Measurements from ENCODE around the gene CSTPP1.

The CSTPP1 gene

DNA sequence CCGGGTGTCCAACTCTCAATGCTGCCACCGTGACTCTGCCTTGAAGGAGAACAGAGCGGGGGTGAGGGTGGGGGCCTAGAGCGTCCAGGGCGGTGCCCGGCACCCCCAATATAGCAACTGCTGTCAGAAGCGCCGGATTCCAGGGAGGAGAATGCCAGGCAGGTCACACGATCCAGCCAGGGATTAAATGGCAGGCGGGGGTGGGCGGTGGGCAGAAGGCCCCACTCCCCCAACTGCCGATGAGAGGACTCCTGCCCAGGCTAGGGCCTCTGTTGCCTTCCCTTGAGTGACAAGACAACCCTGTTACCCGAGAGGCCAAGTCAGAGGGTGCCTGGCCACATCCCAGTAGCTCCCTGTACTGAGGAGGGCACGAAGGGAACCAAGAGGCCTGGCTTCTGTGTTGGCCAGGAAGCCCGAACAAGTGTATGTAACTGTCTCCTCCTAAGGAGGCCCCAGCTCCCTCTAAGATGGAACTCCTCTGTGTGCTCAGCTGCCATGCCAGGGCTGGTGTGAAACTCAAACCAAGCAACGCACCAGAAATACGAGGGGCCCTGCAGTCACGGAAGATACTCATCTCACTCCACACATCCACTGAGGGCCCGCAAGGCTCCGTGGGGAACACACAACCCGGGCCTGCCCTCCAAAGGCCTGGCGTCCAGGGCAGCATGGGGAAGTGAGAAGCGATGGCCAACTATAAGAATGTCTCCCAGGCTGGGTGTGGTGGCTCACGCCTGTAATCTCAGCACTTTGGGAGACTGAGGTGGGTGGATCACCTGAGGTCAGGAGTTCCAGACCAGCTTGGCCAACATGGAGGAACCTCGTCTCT is 246.7 kb downstream of the CSTPP1 start:
- no peak for DNase-seq
- H3K4me1 ChIP-seq (ENCODE audit: control extremely low read depth in 1 of 4, control insufficient read depth in 4 of 4, insufficient read depth in 4 of 4, low read length in 3 of 4), result peaks cover 0 to 28% (median 23%) of the 10 kb centered on the region in 4 experiments
- ChIA-PET POLR2A (no interaction called here), CTCF (interaction anchor here (0.9 to 1.4 kb wide), 2 partner anchors 32 to 53 kb away, joined by 3 read pairs; no protein-coding TSS in a partner anchor)
- H3K9me3 ChIP-seq (ENCODE audit: control extremely low read depth in 1 of 5, control insufficient read depth in 4 of 5, insufficient read depth in 2 of 5, low read depth in 1 of 5, low read length in 4 of 5), result no peaks in the 10 kb centered on the region
- no peaks in the 10 kb centered on the region for H3K36me3 ChIP-seq (ENCODE audit: control insufficient read depth in 4 of 4, insufficient read depth in 4 of 4, low read length in 3 of 4)
- 97% methylated on average over 25 of the region's 25 CpGs for WGBS (ENCODE audit: insufficient coverage)
- no peak overlapping the region for H3K4me3 ChIP-seq (ENCODE audit: control insufficient read depth in 1 of 7, extremely low read depth in 1 of 7, insufficient read depth in 4 of 7, low read depth in 2 of 7, low read length in 6 of 7)
- peaks cover 0 to 39% (median 10%) of the 10 kb centered on the region in 5 experiments for H3K27me3 ChIP-seq (replicated peaks in 2 of 5; ENCODE audit: control insufficient read depth in 4 of 5, insufficient read depth in 5 of 5, low read length in 4 of 5)
- no peak overlapping the region for H3K27ac ChIP-seq (ENCODE audit: insufficient read depth in 1 of 2, low read depth in 1 of 2, low read length in 2 of 2, poor library complexity in 1 of 2, severe bottlenecking in 2 of 2)

DNA sequence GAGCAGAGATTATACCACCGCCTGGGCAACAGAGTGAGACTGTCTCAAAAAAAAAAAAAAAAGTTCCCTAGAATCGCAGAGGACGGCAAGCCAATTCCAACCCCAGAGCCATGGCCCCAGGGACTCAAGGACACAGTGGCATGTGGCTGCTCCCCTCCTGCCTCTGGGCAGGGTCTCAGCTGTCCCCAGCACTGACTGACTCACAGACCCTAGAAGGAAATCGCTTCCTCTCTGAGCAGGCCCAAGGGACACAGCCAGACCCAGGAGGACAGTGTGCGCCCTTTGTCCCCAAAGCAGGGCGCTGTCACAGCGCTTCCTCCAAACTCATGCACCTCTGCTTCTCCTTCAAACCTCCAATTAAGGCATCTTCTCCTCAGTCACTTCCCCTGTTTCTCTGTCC is 247.4 kb downstream of the CSTPP1 start:
- DNase-seq, result no peak
- Histone ChIP-seq H3K27me3 (replicated peaks in 2 of 5; ENCODE audit: control insufficient read depth in 4 of 5, insufficient read depth in 5 of 5, low read length in 4 of 5) (peaks cover 0 to 43% (median 11%) of the 10 kb centered on the region in 5 experiments), H3K4me1 (ENCODE audit: control extremely low read depth in 1 of 4, control insufficient read depth in 4 of 4, insufficient read depth in 4 of 4, low read length in 3 of 4) (peaks cover 0 to 27% (median 22%) of the 10 kb centered on the region in 4 experiments), H3K9me3 (ENCODE audit: control extremely low read depth in 1 of 5, control insufficient read depth in 4 of 5, insufficient read depth in 2 of 5, low read depth in 1 of 5, low read length in 4 of 5) (no peaks in the 10 kb centered on the region), H3K4me3 (ENCODE audit: control insufficient read depth in 1 of 7, extremely low read depth in 1 of 7, insufficient read depth in 4 of 7, low read depth in 2 of 7, low read length in 6 of 7) (no peak overlapping the region), H3K27ac (ENCODE audit: insufficient read depth in 1 of 2, low read depth in 1 of 2, low read length in 2 of 2, poor library complexity in 1 of 2, severe bottlenecking in 2 of 2) (no peak overlapping the region), H3K36me3 (ENCODE audit: control insufficient read depth in 4 of 4, insufficient read depth in 4 of 4, low read length in 3 of 4) (no peaks in the 10 kb centered on the region)
- 96% methylated on average over 6 of the region's 7 CpGs for WGBS (ENCODE audit: insufficient coverage)
- CTCF ChIA-PET, result interaction anchor here (1.1 to 1.5 kb wide), 2 partner anchors 76 to 87 kb away, joined by 3 to 4 read pairs; no protein-coding TSS in a partner anchor
- POLR2A ChIA-PET, result no interaction called here

DNA sequence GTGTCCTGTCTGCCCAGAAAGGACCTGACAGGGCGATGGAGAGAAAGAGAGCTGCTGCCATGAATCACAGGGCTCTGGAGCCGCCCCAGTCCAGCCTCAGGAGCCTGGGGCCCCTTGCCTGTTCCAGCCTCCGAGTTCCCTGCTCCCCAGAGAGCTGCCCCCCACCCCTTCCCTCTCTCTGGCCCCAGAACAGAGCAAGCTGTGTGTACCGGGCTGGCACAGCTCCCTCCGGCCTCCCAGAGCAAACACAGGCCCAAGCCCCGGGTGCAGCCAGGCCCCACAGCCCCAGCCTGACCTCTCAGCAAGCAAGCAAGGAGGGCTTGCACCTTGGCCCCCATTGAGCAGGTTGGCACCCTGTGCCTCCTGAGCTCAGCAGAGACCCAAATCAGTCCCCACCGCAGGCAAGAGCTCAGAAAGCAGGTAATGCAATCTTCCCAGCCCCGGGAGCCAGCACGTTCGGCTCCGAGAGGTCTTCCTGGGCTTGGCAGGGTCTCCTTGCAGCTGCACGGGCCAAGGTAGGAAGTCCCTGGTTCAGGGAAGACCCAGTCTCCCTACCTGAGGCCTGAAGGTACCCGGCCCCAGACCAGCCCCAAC is 248.2 kb downstream of the CSTPP1 start:
- ChIA-PET CTCF (interaction anchor here (0.8 to 1.8 kb wide), 8 partner anchors 12 to 86 kb away, joined by 3 to 5 read pairs (median 3); partner anchors contain the start of gene ACP2), POLR2A (interaction anchor here (0.6 kb wide), 1 partner anchor 73 kb away, joined by 3 read pairs; the partner anchor contains the start of gene NR1H3)
- H3K27me3 ChIP-seq (replicated peaks in 2 of 5; ENCODE audit: control insufficient read depth in 4 of 5, insufficient read depth in 5 of 5, low read length in 4 of 5), result peaks cover 0 to 50% (median 15%) of the 10 kb centered on the region in 5 experiments
- no peak overlapping the region for H3K4me3 ChIP-seq (ENCODE audit: control insufficient read depth in 1 of 7, extremely low read depth in 1 of 7, insufficient read depth in 4 of 7, low read depth in 2 of 7, low read length in 6 of 7)
- 92% methylated on average over 10 of the region's 13 CpGs for whole genome bisulfite sequencing (ENCODE audit: insufficient coverage)
- H3K27ac ChIP-seq (ENCODE audit: insufficient read depth in 1 of 2, low read depth in 1 of 2, low read length in 2 of 2, poor library complexity in 1 of 2, severe bottlenecking in 2 of 2), result no peak overlapping the region
- H3K36me3 ChIP-seq (ENCODE audit: control insufficient read depth in 4 of 4, insufficient read depth in 4 of 4, low read length in 3 of 4), result no peaks in the 10 kb centered on the region
- H3K4me1 ChIP-seq (ENCODE audit: control extremely low read depth in 1 of 4, control insufficient read depth in 4 of 4, insufficient read depth in 4 of 4, low read length in 3 of 4), result peaks cover 0 to 27% (median 22%) of the 10 kb centered on the region in 4 experiments
- H3K9me3 ChIP-seq (ENCODE audit: control extremely low read depth in 1 of 5, control insufficient read depth in 4 of 5, insufficient read depth in 2 of 5, low read depth in 1 of 5, low read length in 4 of 5), result no peaks in the 10 kb centered on the region
- no peak for DNase-seq

DNA sequence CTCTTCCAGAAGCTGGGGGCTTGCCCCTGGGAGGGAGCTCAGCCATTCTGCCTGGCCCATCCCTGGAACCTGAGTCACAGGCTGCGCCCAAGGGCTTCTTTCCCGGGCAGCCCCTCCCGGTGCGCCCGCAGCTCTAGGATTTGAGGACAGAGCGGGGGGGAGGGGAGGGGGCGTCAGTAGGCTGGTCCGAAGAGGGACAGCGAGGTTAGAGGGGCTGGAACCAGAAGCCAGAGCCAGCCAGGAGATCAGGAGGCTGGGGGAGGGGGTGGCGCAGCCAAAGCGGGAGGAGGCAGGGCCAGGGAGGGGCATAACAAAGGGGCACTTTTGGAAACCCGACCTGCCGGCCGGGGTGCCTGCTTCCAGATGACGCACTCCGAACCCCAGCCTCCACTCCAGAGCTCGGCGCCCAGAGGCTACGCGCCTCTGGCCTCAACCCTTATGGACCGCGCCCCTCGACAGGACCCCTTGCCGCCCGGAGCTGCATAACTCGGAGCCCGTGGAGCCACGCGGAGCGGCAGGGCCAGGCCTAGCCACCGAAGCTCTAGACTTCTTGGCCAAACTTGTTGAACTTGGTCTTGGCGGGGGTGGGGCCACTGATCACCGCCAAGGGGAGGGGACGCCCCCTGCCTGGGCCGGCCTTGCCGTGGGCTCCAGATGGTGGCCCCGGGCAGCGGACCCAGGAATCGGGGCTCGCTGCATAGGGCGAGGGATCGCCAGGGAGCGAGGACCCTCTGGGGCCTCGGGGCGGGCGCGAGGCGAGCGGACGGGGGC is 248.9 kb downstream of the CSTPP1 start:
- 21% methylated on average over 46 of the region's 50 CpGs for WGBS (ENCODE audit: insufficient coverage)
- H3K27ac ChIP-seq (ENCODE audit: insufficient read depth in 1 of 2, low read depth in 1 of 2, low read length in 2 of 2, poor library complexity in 1 of 2, severe bottlenecking in 2 of 2), result no peak overlapping the region

DNA sequence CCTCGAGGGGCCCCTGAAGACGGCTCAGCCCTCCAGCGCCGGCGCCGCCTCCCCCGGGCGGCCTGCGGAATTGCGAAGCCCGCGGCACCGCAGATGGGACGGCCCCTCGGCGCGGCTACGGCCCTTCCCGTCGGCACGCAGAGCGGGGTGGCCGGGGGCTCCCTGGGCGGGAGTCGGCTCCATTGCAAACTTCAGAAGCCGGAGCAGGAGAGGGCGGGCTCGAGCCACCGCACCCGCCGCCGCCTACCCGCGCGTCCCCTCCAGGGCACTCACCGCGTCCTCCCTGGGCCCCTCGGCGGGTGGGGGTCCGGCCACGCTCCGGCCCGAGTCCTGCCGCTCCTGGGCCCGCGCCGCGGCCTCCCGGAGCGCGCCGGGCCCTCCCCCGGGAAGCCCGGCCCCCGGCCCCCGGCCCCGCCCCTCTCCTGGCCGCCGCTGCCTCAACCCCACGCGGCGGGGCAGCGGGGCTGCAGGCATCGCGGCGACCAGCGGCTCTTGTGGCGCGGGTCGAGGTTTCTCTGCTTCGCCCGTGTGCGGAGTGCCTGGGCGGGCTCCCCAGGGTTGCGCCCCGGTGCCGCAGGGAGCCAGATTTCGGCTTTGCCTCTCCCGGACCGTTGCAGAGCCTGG is 249.6 kb downstream of the CSTPP1 start, which contains the start of gene PACSIN3:
Gene PACSIN3 (minus strand): TSS at position 359 of the 624 bp plus-strand sequence. CDS start 3,707 bp downstream, outside the sequence.
- no peaks in the 10 kb centered on the region for H3K9me3 ChIP-seq (ENCODE audit: control extremely low read depth in 1 of 5, control insufficient read depth in 4 of 5, insufficient read depth in 2 of 5, low read depth in 1 of 5, low read length in 4 of 5)
- under 1% methylated on average over 73 of the region's 80 CpGs for WGBS (ENCODE audit: insufficient coverage)
- H3K36me3 ChIP-seq (ENCODE audit: control insufficient read depth in 4 of 4, insufficient read depth in 4 of 4, low read length in 3 of 4), result no peaks in the 10 kb centered on the region
- no peak within 1 kb of the TSS for H3K27ac ChIP-seq (ENCODE audit: insufficient read depth in 1 of 2, low read depth in 1 of 2, low read length in 2 of 2, poor library complexity in 1 of 2, severe bottlenecking in 2 of 2)
- ChIA-PET POLR2A (interaction anchor here (0.6 kb wide), 1 partner anchor 87 kb away, joined by 6 read pairs; no protein-coding TSS in a partner anchor), CTCF (interaction anchor here (1.5 to 3.0 kb wide), 3 partner anchors 8 to 19 kb away, joined by 4 to 38 read pairs (median 5); partner anchors contain the start of gene ARFGAP2)
- peak in 2 of 3 donors; percentile 45 to 60 for DNase-seq
- peaks cover 0 to 27% (median 22%) of the 10 kb centered on the region in 4 experiments for H3K4me1 ChIP-seq (ENCODE audit: control extremely low read depth in 1 of 4, control insufficient read depth in 4 of 4, insufficient read depth in 4 of 4, low read length in 3 of 4)
- peak within 1 kb of the TSS; percentile 25 to 75 (median 62) for H3K4me3 ChIP-seq (ENCODE audit: control insufficient read depth in 1 of 7, extremely low read depth in 1 of 7, insufficient read depth in 4 of 7, low read depth in 2 of 7, low read length in 6 of 7)
- peaks cover 0 to 50% (median 15%) of the 10 kb centered on the region in 5 experiments for H3K27me3 ChIP-seq (replicated peaks in 2 of 5; ENCODE audit: control insufficient read depth in 4 of 5, insufficient read depth in 5 of 5, low read length in 4 of 5)

More for the DNA sequence above, 248.9 kb downstream of the CSTPP1 start:
- ChIA-PET POLR2A (interaction anchor here (0.6 kb wide), 1 partner anchor 72 kb away, joined by 3 read pairs; the partner anchor contains the start of gene NR1H3), CTCF (interaction anchor here (0.8 to 1.8 kb wide), 7 partner anchors 11 to 85 kb away, joined by 3 to 5 read pairs (median 3); partner anchors contain the start of gene ACP2)
- peaks cover 0 to 27% (median 22%) of the 10 kb centered on the region in 4 experiments for H3K4me1 ChIP-seq (ENCODE audit: control extremely low read depth in 1 of 4, control insufficient read depth in 4 of 4, insufficient read depth in 4 of 4, low read length in 3 of 4)
- no peaks in the 10 kb centered on the region for H3K9me3 ChIP-seq (ENCODE audit: control extremely low read depth in 1 of 5, control insufficient read depth in 4 of 5, insufficient read depth in 2 of 5, low read depth in 1 of 5, low read length in 4 of 5)
- H3K27me3 ChIP-seq (replicated peaks in 2 of 5; ENCODE audit: control insufficient read depth in 4 of 5, insufficient read depth in 5 of 5, low read length in 4 of 5), result peaks cover 0 to 50% (median 15%) of the 10 kb centered on the region in 5 experiments
- H3K4me3 ChIP-seq (ENCODE audit: control insufficient read depth in 1 of 7, extremely low read depth in 1 of 7, insufficient read depth in 4 of 7, low read depth in 2 of 7, low read length in 6 of 7), result peak overlapping the region in 6 of 7 experiments; percentile 39 to 75 (median 59)
- DNase-seq, result peak in 2 of 3 donors; percentile 23 to 40
- H3K36me3 ChIP-seq (ENCODE audit: control insufficient read depth in 4 of 4, insufficient read depth in 4 of 4, low read length in 3 of 4), result no peaks in the 10 kb centered on the region

Measured in common myeloid progenitor, CD34-positive (primary cell).